NCI-H1105 treated with DMSO at 0.1 percent for 48 hours (cell line): ENCODE results near the gene PSMG3.

ENCODE experiments used
- DNase-seq: peaks from one replicate; lab custom pipeline; 2025; lab: John Stamatoyannopoulos, UW

PSMG3 gene

DNA sequence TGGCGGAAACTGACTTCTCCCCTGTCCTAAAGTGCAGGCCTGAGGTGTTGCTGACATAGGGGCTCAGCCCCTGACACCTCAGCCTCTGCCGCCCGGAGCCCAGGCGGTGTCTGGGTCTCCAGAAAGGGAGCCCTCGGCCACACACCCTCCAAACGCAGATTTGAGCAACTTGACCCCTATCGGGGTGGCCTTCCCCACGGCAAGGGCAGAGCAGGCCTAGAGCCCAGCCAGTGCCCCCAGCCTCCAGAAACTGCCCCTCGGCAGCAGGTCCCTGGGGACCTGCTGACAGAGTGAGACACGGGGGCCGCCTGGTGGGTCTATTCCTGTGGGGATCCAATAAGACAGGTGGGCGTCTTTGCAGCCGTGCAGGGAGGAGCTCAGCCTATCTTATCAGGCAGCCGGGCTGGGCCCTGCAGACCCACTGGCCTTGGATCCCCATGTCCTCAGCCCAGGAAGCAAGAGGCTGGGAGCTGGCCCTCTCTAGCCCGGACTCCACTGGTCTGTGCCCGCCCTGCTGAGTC lies 24.9 kb downstream of the PSMG3 start:
- no peak for DNase-seq

GRCh38 chr7:1544178-1544895 lies 25.5 kb downstream of the PSMG3 start:
- DNase-seq, result no peak

DNA sequence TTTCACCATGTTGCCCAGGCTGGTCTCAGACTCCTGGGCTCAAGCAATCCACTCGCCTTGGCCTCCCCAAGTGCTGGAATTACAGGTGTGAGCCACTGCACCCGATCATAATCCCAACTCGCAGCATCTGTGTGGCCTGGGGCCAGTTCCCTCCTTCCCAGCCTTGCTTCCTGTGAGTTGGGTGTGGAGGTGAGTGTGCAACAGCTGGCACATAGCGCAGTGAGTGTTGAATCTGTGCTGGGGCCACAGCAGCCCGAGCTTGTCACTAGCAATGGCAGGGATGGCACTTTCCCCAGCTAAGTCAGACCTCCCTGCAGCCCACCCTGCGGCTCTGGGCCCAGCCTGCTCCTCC lies 26.0 kb downstream of the PSMG3 start:
- no peak for DNase-seq

- no peak for DNase-seq
These were observed 26.7 kb downstream of the PSMG3 start for GRCh38 chr7:1542841-1543747.

DNA sequence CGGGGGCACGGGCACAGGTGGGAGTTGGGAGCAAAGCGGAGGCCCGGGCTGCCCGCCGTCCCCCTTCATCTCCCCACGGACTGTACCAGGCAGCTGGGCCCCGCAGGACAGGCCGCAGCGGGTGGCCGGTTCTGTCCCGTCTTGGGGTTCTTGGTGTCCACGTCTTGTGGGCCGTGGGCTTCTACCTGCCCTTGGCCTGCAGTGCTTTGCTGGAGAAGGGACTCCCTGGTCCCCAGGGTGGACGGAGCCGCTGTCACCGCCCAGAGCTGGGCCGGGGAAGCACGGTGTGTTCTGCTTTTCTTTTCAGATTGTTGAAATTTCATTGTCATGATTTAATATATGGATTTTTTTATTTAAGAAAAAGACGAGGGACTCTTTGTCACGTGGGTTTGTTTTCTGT lies 27.5 kb downstream of the PSMG3 start:
- DNase-seq, result no peak

DNA sequence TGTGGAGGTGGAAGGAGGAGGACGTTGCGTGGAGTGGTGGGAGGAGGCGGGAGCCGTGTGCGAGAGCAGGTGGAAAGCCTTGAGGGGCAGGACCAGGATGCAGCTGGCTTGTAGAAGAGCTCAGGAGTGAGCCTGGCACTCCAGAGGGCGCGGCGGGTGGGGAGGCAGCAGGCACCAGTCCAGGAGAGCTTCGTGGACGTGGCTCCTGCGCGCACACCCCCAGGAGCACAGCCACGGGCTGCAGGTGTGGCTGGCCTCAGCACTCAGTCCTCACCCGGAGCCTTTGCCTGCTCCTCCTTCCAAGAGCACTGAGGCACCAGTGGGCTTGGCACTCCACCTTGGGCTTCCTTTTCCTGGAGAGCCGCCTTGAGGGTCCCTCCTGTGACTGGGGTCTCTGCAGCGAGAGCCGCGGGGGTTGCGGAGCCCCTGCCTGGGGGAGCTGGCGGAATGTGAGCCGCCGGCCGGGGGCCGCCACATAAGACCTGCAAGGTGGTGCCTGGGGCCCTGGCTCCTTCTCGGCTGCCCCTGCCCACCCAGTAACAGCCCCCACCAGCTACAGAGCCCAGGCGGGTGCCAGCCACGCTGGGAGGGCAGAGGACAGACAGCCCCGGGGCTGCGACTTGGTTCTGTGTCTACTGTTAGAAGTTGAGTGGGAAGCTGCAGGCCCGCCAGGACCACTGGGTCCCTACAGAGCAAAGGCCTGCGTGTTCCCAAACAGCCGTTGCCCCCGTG lies 28.2 kb downstream of the PSMG3 start:
- no peak for DNase-seq

- no peak for DNase-seq
These were observed 29.0 kb downstream of the PSMG3 start for GRCh38 chr7:1540776-1541271.

DNA sequence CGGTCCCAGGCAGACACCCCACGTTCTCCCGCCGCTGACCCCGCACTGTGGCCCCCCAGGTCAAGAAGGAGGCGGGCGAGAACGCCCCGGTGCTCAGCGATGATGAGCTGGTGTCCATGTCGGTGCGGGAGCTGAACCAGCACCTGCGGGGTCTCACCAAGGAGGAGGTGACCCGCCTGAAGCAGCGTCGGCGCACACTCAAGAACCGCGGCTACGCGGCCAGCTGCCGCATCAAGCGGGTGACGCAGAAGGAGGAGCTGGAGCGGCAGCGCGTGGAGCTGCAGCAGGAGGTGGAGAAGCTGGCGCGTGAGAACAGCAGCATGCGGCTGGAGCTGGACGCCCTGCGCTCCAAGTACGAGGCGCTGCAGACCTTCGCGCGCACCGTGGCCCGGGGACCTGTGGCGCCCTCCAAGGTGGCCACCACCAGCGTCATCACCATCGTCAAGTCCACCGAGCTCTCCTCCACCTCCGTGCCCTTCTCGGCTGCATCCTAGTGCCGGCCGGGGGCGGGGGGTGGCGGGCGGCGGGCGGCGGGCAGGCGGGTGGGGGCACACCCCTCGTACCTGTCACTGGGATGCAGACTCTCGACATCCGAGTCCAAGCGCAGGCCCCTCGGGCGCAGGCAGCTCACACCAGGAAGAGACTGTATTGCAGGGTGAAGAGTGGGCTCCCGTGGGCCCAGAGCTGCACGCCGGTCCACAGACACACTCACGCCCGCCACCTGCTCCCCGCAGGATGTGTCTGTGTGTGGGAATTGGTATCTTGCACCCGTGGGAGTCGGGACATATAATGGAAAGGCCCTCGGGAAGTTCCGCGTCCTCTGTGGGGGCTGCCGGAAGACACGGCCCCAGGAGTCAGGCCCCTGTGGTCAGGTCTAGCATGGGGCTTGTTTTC lies 29.7 kb downstream of the PSMG3 start:
- DNase-seq, result no peak

GRCh38 chr7:1539181-1539881 lies 30.5 kb downstream of the PSMG3 start:
- no peak for DNase-seq

- DNase-seq, result no peak
These were observed 31.2 kb downstream of the PSMG3 start for GRCh38 chr7:1538544-1539180.

DNA sequence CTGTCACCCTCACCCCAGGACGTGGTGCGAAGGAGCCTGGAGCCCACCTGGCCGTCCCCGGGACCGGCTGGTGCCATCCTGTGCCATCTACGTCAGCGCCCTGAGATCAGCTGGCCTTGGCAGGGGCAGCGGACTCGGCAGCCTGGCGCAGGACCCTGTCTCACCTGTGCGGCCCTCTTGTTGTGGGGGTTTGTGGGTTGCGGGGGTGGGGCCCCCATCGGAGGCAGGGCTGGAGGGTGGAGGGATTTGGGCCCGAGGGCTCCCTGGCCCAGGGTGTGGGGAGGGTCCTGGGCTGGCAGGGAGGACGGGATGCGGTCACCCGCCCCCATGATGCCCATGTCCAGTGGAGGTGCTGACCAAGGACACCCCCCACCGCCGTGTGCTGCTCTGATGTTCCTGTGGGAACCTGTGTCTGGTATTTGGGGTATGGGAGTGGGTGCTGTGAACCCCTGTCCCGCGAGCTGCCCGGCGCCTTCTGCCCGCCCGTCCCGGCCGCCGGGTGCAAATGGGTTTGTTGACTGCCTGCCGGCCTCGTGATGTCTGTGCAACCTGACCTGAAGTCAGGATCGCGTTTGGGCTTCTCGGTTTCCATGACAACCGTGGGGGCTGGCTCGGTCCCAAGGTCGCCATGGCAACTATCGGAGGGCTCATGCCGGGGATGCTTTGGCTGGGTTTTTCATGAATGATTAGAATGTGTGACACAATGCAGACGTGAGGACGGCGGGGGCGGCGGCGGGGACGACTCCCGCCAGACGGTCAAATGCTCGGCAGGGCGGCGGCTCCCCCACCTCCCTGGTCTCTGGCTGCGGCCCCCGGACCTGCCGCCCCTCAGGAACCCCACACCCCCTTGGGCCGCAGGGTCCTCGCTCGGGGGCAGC lies 32.1 kb downstream of the PSMG3 start:
- peak; percentile 57 for DNase-seq

- no peak for DNase-seq
These were observed 32.9 kb downstream of the PSMG3 start for GRCh38 chr7:1536743-1537534.

GRCh38 chr7:1536455-1536742 lies 33.4 kb downstream of the PSMG3 start:
- no peak for DNase-seq

DNA sequence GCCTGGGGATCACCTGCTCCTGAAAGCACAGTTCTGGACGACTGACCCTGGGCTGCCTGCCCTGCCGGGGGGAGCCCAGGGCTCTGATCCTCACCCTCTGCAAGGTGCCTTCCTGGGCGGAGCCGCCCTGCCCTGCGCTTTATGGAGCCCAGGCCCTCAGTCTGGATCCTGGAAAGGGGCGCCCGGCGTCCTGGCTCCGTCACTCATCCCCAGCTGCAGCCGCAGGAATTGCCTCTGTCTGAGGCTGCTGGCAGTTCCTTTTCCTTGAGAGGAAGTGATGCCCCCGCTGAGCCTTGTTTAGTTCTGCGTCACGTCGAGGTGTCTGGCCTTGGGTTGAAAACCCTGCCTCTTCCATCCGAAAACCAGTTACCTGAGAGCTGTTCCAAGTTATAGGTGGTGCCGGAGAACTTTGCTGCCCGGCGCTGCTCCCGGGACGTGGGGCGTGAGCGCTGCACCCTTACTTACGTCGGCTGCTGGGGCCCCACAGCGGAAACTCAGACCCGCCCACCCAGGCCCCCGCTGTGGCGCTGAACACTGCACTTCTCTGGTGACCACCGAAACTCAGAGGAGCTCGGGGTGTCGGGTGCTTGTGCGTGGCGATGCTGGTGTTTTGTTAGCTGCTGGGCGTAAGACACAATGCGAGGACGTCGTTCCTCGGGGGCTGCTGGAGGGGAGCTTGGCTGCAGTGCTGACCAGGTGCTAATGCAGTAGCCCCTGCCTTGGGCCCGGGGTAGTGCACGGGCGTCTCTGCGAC lies 34.0 kb downstream of the PSMG3 start:
- no peak for DNase-seq

- no peak for DNase-seq
These were observed 34.8 kb downstream of the PSMG3 start for GRCh38 chr7:1535100-1535458.

- DNase-seq, result no peak
These were observed 35.3 kb downstream of the PSMG3 start for GRCh38 chr7:1534330-1535099.
